ENCODE measurements around the gene NEFH.

NEFH gene

DNA sequence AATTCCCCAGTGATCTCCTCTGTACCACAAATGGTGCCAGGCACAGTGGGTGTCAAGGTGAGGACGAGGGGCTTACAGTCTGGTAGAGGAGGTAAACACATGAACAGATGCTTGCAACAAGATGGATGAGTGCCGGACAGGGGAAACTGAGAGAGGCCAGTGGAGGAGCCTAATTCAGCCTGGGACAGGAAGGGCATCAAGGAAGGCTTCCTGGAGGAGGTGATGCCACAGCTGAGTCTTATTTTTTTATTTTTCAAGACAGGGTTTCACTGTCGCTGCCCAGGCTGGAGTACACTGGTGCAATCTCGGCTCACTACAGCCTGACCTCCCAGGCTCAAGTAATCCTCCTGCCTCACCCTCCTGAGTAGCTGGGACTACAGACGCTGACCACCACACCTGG is 18.8 kb upstream of the NEFH start:
- in situ Hi-C loops (cut with HindIII; ENCODE audit: low sequenced_read_pairs), result no loop called here
- H3K4me3 ChIP-seq (ENCODE audit: low read depth, low read length), result no peak overlapping the region
- no peak for TF ChIP-seq CTCF (IDR thresholded peaks at IDR 0.05; ENCODE audit: low read depth, low read length, missing control alignments)
- no peak for DNase-seq (ENCODE audit: low read depth)

DNA sequence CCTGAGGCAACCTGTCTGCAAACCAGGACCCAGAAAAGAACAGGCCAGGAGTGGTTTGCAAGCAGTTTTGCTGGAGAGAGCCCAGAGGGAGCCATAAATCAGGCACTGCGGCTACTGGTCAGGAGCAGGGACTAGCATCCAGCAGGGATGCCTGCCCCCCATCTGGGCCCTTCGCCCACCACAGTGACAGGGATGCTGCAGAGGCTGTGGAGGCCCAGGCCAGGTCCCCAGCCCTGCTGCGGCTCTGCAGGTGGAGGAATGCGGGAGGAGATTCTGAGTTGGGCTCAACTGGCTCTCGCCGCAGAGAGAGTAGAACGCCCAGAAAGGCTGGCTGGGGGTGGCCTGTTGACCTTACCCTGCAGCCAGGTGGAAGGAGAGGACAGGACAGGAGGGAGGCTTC is 16.4 kb upstream of the NEFH start:
- in situ Hi-C loops (cut with HindIII; ENCODE audit: low sequenced_read_pairs), result no loop called here

DNA sequence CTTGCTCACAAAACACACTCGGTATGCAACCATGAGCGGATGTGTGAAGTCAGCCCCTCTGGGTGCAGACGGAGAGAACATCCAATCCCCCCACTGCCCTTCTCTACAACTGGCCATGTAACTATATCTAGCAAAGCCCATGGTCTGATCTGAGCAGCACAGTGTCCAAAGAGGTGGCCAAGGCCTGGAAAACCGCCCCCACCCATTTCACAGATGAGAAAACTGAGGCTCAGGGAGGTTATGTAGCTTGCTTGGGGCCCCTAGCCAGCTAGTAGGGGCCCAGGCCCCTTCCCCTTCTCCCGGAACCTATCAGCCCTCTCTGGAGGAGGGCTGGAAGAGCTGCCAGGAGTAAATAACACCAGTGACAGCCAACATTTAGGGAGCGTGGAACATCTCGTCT is 15.4 kb upstream of the NEFH start:
- DNase-seq (ENCODE audit: low read depth), result no peak
- no peak overlapping the region for H3K4me3 ChIP-seq (ENCODE audit: low read depth, low read length)
- TF ChIP-seq CTCF (IDR thresholded peaks at IDR 0.05; ENCODE audit: low read depth, low read length, missing control alignments), result no peak
- in situ Hi-C loops (cut with HindIII; ENCODE audit: low sequenced_read_pairs), result no loop called here

More for the DNA sequence above, 16.4 kb upstream of the NEFH start:
- H3K4me3 ChIP-seq (ENCODE audit: low read depth, low read length), result no peak overlapping the region
- no peak for DNase-seq (ENCODE audit: low read depth)
- TF ChIP-seq CTCF (IDR thresholded peaks at IDR 0.05; ENCODE audit: low read depth, low read length, missing control alignments), result no peak

DNA sequence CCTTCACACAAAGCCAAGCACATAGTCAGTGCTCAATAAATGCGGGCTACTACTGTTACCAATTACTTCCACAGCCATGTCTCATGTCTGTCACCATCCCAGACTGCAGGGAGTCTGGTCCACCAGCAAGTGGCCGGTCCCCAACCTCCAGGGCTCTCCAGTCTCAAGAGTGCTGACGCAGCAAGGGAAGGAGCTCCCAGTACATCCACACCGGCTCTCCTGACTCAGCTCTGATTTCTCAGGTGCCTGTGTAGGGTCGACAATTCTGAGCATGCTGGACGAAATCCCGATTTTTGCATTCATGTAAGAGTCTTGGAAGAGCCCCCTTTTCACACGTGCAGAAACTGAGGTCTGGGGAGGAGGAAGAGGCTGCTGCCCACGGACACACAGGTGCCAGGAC is 10.3 kb upstream of the NEFH start:
- in situ Hi-C loops (cut with HindIII; ENCODE audit: low sequenced_read_pairs), result no loop called here
- no peak for DNase-seq (ENCODE audit: low read depth)
- no peak for TF ChIP-seq CTCF (IDR thresholded peaks at IDR 0.05; ENCODE audit: low read depth, low read length, missing control alignments)
- H3K4me3 ChIP-seq (ENCODE audit: low read depth, low read length), result no peak overlapping the region

DNA sequence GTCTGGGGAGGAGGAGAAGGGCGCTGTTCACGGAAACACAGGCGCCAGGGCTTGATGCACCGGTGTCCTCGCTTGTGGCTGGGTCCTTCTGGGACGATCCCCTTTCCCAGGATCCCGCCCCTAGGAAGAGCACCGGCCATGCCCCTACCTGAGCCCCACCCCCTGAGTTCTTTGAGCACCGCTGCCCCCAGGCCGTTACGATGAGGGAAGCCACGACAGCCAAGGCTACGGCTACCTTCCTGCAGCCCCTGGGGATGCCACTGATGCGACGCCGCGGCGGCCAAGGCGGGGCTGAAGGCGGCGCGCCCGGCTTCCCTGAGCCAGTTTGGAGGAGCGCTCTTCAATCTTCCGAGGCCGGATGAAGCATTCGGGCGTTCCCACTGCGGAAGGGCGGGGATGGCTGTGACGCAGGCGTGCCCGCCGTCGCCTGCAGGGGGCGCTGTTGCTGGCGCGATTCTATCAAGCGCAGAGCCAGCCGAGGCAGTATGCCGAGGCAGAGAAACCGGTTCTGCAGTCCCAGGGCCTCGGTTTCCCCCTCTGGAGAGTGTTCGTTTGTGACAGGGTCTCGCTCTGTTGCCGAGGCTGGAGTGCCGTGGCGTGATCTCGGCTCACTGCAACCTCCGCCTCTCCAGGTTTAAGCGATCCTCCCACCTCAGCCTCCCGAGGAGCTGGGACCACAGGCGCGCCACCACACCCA is 9.7 kb upstream of the NEFH start:
- peak; percentile 84 for TF ChIP-seq CTCF (IDR thresholded peaks at IDR 0.05; ENCODE audit: low read depth, low read length, missing control alignments)
- H3K4me3 ChIP-seq (ENCODE audit: low read depth, low read length), result peak overlapping the region; percentile 28
- in situ Hi-C loops (cut with HindIII; ENCODE audit: low sequenced_read_pairs), result no loop called here
- DNase-seq (ENCODE audit: low read depth), result no peak

DNA sequence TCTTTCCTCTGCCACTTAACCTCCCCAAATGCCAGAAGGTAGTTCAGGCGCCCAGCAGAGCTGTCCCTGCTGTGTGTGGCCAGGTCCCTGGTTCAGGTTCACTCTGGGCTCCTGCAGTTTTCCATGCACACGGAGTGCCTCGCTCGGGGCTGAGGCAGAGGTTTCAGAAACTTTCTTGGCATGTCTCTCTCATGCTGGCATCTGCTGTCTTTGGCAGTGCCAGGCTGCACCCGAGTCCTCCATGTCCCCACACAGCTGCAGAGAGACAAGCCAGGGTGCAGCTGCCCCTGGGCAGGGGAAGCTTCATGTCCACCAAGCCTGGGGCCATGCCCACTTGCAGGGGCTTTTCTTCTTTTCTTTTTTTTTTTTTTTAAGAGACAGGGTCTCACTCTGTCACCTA is 7.0 kb upstream of the NEFH start:
- in situ Hi-C loops (cut with HindIII; ENCODE audit: low sequenced_read_pairs), result no loop called here
- H3K4me3 ChIP-seq (ENCODE audit: low read depth, low read length), result no peak overlapping the region
- DNase-seq (ENCODE audit: low read depth), result no peak
- TF ChIP-seq CTCF (IDR thresholded peaks at IDR 0.05; ENCODE audit: low read depth, low read length, missing control alignments), result no peak

All from astrocyte of the cerebellum (primary cell).